Epithelial cell of proximal tubule (primary cell): ENCODE data around the gene CATSPERE. TPM values are rescaled to one million over a fixed set of nuclear protein-coding genes. Genes with fewer than 3 reads are reported as not detected.
"Not testable (repeated sequence)": the region's sequence is repeated elsewhere in the genome, so short reads cannot be mapped to it uniquely, and the experiment has no call there.

Experiments used
- DNase-seq: peaks from one replicate; pipeline ENCODE4 v3.0.0-alpha.2; 2011; ENCODE audit warnings: low read depth
- H3K4me3 ChIP-seq: 2 replicates; pipeline ENCODE4 v1.5.1; 2011; ENCODE audit warnings: low read depth, mild to moderate bottlenecking, low read length
- CTCF ChIP-seq: conservative IDR thresholded peaks from 2 replicates; pipeline ENCODE4 v1.5.1; 2012; ENCODE audit warnings: low read depth, mild to moderate bottlenecking, low read length
- total RNA-seq: library from RNA; depleted of rRNA; stranded (reverse); fragments of >200 nt; gene quantifications from 2 replicates; pipeline ENCODE4 v1.2.3, GENCODE V29; 2015

CATSPERE gene
- total RNA-seq, 1 donor from 2014 or later, result under 0.01 TPM

GRCh38 chr1:244573768-244574167, 112.7 kb downstream of the CATSPERE start:
- no peak for DNase-seq
- H3K4me3 ChIP-seq, result no peak overlapping the region
- no peak for TF ChIP-seq CTCF

GRCh38 chr1:244576259-244576892, 115.3 kb downstream of the CATSPERE start:
- H3K4me3 ChIP-seq, result no peak overlapping the region
- DNase-seq, result no peak
- TF ChIP-seq CTCF, result no peak

- DNase-seq, H3K4me3 ChIP-seq: not testable (repeated sequence)
Measured at GRCh38 chr1:244578205-244578604, 117.1 kb downstream of the CATSPERE start.

GRCh38 chr1:244583358-244583982, 122.4 kb downstream of the CATSPERE start:
- DNase-seq, result no peak
- H3K4me3 ChIP-seq, result no peak overlapping the region
- no peak for TF ChIP-seq CTCF

GRCh38 chr1:244585867-244586266, 124.8 kb downstream of the CATSPERE start:
- DNase-seq, result no peak
- TF ChIP-seq CTCF, result no peak
- no peak overlapping the region for H3K4me3 ChIP-seq

- H3K4me3 ChIP-seq, result no peak overlapping the region
- no peak for TF ChIP-seq CTCF
- DNase-seq, result no peak
Measured at GRCh38 chr1:244590670-244591069, 129.6 kb downstream of the CATSPERE start.

GRCh38 chr1:244598611-244599010, 137.5 kb downstream of the CATSPERE start:
- no peak for DNase-seq
- H3K4me3 ChIP-seq, result no peak overlapping the region
- no peak for TF ChIP-seq CTCF
